HG03139 (cell line): Measurements from ENCODE around the gene PPP6R1.

Experiments
- ATAC-seq: cut with Tn5 transposase; IDR thresholded peaks from one replicate; pipeline ENCODE4 v1.9.1; 2021; ENCODE audit not compliant: unreplicated experiment

Gene PPP6R1

DNA sequence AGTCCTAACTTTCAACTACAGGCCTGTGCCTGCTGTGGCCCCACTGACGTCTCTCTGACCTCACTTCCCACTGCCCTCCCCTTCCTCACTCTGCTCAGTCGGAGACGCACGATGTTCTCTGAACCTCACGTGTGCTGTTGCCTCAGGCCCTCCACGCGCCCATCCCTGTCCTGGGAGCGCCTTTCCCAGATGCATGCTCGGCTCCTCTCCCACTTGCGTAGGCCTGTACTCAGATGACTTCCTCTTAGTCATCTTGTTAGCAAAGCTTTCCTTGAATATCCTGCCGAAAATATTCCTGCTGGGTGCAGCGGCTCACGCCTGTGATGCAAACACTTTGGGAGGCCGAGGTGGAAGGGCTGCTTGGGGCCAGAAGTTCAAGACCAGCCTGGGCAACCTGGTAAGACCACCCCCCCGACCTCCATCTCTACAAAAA, 69.4 kb downstream of the PPP6R1 start:
- no peak for ATAC-seq

DNA sequence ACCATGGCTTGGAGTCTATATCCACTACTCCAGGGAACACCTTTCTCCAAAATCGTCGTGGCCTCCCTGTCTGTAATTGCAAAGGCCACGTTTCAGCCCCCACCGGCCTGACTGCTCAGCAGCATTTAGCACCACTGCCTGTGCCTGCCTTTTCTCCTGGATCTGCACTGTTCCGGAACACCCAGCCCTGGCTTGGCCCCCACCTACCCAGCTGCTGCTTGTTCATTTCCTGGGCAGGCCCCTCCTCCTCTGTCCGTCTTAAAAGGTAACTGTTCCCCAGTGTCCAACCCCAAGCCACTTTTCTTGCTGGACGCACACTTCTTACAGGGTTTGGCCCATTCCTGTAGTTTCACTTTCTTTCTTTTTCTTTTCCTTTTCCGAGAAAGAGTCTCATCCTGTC, 70.2 kb downstream of the PPP6R1 start:
- ATAC-seq = no peak

DNA sequence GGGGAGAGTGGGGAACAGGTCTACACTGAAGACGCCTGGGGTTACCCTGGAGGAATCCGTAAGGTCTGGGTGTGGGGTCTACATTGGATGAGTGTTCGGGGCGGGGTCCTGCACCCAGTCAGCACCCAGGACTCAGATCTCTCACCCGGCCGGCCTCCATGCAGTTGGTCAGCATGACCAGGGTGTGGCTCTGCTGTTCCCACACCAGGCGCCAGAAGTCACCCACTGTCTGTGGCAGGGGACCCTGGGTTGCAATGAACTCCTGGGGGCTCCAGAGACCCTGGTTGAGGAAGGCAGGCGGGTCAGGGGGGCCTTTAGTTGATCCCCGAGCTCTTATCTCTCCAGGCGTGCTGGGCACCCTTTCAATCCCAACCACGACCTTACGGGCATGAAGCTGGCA, 72.7 kb downstream of the PPP6R1 start:
- no peak for ATAC-seq

DNA sequence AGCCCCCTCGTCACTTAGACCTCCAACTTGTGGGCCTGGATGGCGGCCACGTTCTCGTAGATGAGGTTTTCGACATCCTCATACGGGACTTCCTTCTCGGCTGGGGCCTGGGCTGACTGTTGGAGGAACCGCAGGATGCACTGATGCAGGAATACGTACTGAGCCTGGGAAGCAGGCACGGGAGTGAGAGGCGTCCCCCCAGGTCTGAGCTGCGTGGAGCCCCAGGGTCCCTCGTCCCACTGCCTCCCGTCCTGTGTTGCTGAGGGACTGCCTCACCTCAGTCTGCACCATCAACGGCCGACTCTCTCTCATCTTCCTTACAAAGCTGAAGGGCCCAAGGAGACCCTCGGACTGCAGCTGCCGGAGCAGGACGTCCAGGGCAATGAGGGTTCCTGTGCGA, 77.1 kb downstream of the PPP6R1 start:
- no peak for ATAC-seq
